HEK293 (cell line): Measurements from ENCODE around the gene PCDHGC5.

Source experiments
- CTCF ChIP-seq: fragments of 450-650 bp; formaldehyde crosslinking; IDR thresholded peaks from 2 replicates; pipeline ENCODE4 v1.5.1; 2016; ENCODE audit warnings: missing biosample characterization, missing genetic modification characterization
- OSR2 ChIP-seq: fragments of 450-650 bp; formaldehyde crosslinking; IDR thresholded peaks from 2 replicates; pipeline ENCODE4 v1.5.1; 2016; ENCODE audit warnings: missing biosample characterization, missing genetic modification characterization
- PRDM10 ChIP-seq: fragments of 450-650 bp; formaldehyde crosslinking; IDR thresholded peaks from 2 replicates; pipeline ENCODE4 v1.5.1; 2016; ENCODE audit warnings: missing biosample characterization, missing genetic modification characterization
- RBAK ChIP-seq: fragments of 450-650 bp; formaldehyde crosslinking; IDR thresholded peaks from 2 replicates; pipeline ENCODE4 v1.5.1; 2016; ENCODE audit warnings: missing biosample characterization, missing genetic modification characterization
- TCF7L2 ChIP-seq: IDR thresholded peaks from 2 replicates; pipeline ENCODE4 v1.6.1; 2011; ENCODE audit warnings: low read depth, mild to moderate bottlenecking, inconsistent platforms, low read length, moderate library complexity, borderline replicate concordance
- ZFP3 ChIP-seq: fragments of 450-650 bp; formaldehyde crosslinking; IDR thresholded peaks from 2 replicates; pipeline ENCODE4 v1.5.1; 2016; ENCODE audit warnings: low read depth, missing biosample characterization, missing genetic modification characterization
- ZNF114 ChIP-seq: fragments of 450-650 bp; formaldehyde crosslinking; IDR thresholded peaks from 2 replicates; pipeline ENCODE4 v1.5.0; 2017; ENCODE audit warnings: missing biosample characterization, missing genetic modification characterization
- ZNF121 ChIP-seq: fragments of 450-650 bp; formaldehyde crosslinking; IDR thresholded peaks from 2 replicates; pipeline ENCODE4 v1.5.1; 2016; ENCODE audit warnings: missing biosample characterization, missing genetic modification characterization
- TF ChIP-seq, protein P1 (sequence below): fragments of 450-650 bp; formaldehyde crosslinking; optimal IDR thresholded peaks from 2 replicates; pipeline ENCODE3; 2016; ENCODE audit warnings: missing biosample characterization, mild to moderate bottlenecking, missing genetic modification characterization
- TF ChIP-seq, protein P2 (sequence below): fragments of 450-650 bp; formaldehyde crosslinking; IDR thresholded peaks from 2 replicates; pipeline ENCODE4 v1.5.1; 2016; ENCODE audit warnings: missing biosample characterization, missing genetic modification characterization
- TF ChIP-seq, protein P3 (sequence below): fragments of 450-650 bp; formaldehyde crosslinking; IDR thresholded peaks from 2 replicates; pipeline ENCODE4 v1.5.1; 2016; ENCODE audit warnings: missing biosample characterization, missing genetic modification characterization

DNA sequence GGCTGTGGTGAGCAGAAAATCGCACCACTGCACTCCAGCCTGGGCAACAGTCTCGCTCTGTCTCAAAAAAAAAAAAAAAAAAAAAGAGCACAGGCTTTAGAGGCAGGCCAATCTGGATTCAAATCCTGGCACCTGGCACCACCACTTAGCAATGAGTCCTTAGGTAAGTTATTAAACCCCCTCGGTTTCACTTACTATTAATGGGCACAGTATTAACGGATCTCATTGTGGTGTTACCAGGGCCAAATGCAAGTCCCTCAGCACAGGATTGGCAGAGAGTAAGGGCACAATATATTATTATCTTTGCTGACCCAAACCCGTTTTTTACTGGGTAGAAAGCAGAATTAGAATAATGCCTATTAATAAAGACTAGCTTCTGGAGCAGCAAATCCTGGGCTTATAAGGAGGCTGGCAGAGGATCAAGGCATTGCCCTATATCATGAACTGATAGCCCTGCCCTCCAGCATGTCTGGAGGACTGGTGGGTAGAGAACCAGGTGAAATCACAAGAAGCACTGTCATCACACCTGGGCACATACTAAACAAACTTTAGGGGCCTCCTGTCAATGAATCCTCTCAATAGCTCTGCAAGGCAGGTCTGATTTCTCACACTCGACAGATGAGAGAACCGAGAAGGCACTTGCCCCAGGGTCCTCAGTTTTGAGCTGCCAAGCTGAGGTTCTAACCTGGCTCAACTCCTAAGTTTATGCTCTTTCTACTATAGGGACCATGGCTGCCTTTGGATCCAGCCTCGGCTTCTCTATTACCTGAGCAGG lies 17.7 kb downstream of the PCDHGC5 start:
- TF ChIP-seq TCF7L2 (no peak), OSR2 (no peak), ZFP3 (tag by site-specific recombination) (no peak), CTCF (tag by site-specific recombination) (no peak), RBAK (tag by site-specific recombination) (no peak), PRDM10 (no peak), ZNF114 (no peak), ZNF121 (no peak)
- TF ChIP-seq, protein P1, sequence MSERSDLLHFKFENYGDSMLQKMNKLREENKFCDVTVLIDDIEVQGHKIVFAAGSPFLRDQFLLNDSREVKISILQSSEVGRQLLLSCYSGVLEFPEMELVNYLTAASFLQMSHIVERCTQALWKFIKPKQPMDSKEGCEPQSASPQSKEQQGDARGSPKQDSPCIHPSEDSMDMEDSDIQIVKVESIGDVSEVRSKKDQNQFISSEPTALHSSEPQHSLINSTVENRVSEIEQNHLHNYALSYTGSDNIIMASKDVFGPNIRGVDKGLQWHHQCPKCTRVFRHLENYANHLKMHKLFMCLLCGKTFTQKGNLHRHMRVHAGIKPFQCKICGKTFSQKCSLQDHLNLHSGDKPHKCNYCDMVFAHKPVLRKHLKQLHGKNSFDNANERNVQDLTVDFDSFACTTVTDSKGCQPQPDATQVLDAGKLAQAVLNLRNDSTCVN = no peak
- TF ChIP-seq, protein P2, sequence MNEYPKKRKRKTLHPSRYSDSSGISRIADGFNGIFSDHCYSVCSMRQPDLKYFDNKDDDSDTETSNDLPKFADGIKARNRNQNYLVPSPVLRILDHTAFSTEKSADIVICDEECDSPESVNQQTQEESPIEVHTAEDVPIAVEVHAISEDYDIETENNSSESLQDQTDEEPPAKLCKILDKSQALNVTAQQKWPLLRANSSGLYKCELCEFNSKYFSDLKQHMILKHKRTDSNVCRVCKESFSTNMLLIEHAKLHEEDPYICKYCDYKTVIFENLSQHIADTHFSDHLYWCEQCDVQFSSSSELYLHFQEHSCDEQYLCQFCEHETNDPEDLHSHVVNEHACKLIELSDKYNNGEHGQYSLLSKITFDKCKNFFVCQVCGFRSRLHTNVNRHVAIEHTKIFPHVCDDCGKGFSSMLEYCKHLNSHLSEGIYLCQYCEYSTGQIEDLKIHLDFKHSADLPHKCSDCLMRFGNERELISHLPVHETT (tag by site-specific recombination) = no peak
- TF ChIP-seq, protein P3, sequence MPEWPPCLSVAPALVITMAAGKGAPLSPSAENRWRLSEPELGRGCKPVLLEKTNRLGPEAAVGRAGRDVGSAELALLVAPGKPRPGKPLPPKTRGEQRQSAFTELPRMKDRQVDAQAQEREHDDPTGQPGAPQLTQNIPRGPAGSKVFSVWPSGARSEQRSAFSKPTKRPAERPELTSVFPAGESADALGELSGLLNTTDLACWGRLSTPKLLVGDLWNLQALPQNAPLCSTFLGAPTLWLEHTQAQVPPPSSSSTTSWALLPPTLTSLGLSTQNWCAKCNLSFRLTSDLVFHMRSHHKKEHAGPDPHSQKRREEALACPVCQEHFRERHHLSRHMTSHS = no peak
